Epithelial cell of proximal tubule (primary cell): ENCODE data around the gene PNPLA6. TPM values are rescaled to one million over a fixed set of nuclear protein-coding genes. Genes with fewer than 3 reads are reported as not detected.

Experiments
- DNase-seq: peaks from one replicate; pipeline ENCODE4 v3.0.0-alpha.2; 2011; ENCODE audit warnings: low read depth
- H3K4me3 ChIP-seq: 2 replicates; pipeline ENCODE4 v1.5.1; 2011; ENCODE audit warnings: low read depth, mild to moderate bottlenecking, low read length
- total RNA-seq: library from RNA; depleted of rRNA; stranded (reverse); fragments of >200 nt; gene quantifications from 2 replicates; pipeline ENCODE4 v1.2.3, GENCODE V29; 2015
- TF ChIP-seq, protein P1 (sequence below): conservative IDR thresholded peaks from 2 replicates; pipeline ENCODE4 v1.5.1; 2012; ENCODE audit warnings: low read depth, mild to moderate bottlenecking, low read length

Gene PNPLA6
- 123 and 129 TPM in 2 replicates for total RNA-seq

- DNase-seq: no peak
- peak within 1 kb of the TSS; percentile 98 for H3K4me3 ChIP-seq
- TF ChIP-seq, protein P1, sequence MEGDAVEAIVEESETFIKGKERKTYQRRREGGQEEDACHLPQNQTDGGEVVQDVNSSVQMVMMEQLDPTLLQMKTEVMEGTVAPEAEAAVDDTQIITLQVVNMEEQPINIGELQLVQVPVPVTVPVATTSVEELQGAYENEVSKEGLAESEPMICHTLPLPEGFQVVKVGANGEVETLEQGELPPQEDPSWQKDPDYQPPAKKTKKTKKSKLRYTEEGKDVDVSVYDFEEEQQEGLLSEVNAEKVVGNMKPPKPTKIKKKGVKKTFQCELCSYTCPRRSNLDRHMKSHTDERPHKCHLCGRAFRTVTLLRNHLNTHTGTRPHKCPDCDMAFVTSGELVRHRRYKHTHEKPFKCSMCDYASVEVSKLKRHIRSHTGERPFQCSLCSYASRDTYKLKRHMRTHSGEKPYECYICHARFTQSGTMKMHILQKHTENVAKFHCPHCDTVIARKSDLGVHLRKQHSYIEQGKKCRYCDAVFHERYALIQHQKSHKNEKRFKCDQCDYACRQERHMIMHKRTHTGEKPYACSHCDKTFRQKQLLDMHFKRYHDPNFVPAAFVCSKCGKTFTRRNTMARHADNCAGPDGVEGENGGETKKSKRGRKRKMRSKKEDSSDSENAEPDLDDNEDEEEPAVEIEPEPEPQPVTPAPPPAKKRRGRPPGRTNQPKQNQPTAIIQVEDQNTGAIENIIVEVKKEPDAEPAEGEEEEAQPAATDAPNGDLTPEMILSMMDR: no peak
These were observed at the start of gene PNPLA6 for GRCh38 chr19:7535047-7535997. Gene PNPLA6, plus strand, starts transcription at chr19:7535717. Its CDS starts 72 bp downstream, at chr19:7535789.

- TF ChIP-seq, protein P1: no peak
- no peak overlapping the region for H3K4me3 ChIP-seq
- DNase-seq: no peak
These were observed 48.6 kb upstream of the PNPLA6 start for GRCh38 chr19:7486923-7487322.

- peak within 1 kb of the TSS; percentile 75 for H3K4me3 ChIP-seq
- TF ChIP-seq, protein P1: no peak
- DNase-seq: no peak
These were observed 46.7 kb upstream of the PNPLA6 start, which contains the start of gene PEX11G for GRCh38 chr19:7488736-7489353. Gene PEX11G, minus strand, starts transcription at chr19:7489035. Its CDS starts 25 bp downstream, at chr19:7489010.

- TF ChIP-seq, protein P1: peak; percentile 4
- no peak for DNase-seq
These were observed 45.9 kb upstream of the PNPLA6 start for GRCh38 chr19:7489609-7490044.

DNA sequence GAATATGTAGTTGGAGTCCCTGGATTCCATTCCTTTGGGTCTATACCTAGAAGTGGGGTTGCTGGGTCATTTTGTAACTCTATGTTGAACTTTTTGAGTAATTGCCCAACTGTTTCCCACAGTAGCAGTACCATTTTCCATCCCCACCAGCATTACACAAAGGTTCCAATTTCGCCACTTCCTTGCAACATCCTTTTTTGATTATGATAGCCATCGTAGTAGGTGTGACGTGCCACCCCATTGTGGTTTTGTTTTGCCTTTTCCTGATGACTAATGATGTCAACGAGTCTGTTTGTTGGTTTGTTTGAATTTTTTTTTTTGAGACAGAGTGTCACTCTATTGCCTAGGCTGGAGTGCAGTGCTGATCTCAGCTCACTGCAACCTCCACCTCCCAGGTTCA is 43.4 kb upstream of the PNPLA6 start:
- TF ChIP-seq, protein P1: no peak
- DNase-seq: no peak
- H3K4me3 ChIP-seq: no peak overlapping the region

More at GRCh38 chr19:7489609-7490044, 45.9 kb upstream of the PNPLA6 start:
- H3K4me3 ChIP-seq: peak overlapping the region; percentile 75

DNA sequence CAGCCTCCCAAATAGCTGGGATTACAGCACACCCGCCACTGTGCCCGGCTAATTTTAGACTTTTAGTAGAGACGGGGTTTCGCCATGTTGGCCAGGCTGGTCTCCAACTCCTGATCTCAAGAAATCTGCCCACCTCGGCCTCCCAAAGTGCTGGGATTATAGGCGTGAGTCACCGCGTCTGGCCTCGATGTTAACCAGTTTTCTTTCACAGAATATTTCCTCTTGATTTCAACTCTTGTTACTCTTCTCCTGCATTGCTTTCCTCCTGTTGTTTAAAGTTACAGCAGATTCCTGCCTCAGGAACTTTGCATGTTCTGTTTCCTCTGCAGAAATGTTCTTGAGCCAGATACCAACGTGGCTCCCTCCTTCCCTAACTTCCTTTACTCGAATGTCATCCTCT is 43.0 kb upstream of the PNPLA6 start:
- DNase-seq: no peak
- no peak overlapping the region for H3K4me3 ChIP-seq
- TF ChIP-seq, protein P1: no peak
